Testis (tissue), 2 donors: ENCODE data around the gene SLC16A10.

Experiments
- CTCF ChIP-seq, 3 experiments: fragments of 450-650 bp in 2 of 3; fragments of 200-600 bp in 1 of 3; sonication (generic) in 1 of 3; IDR thresholded peaks; one replicate each; pipeline ENCODE4 v1.5.1; 2016 to 2019; ENCODE audit warnings: antibody characterized with exemption in 3 of 3, mild to moderate bottlenecking in 2 of 3, moderate library complexity in 1 of 3
- POLR2A ChIP-seq: fragments of 450-650 bp; IDR thresholded peaks from one replicate; pipeline ENCODE4 v1.6.1; 2017; ENCODE audit warnings: antibody characterized with exemption, mild to moderate bottlenecking, moderate library complexity

GRCh38 chr6:111124406-111124805 is 37.1 kb downstream of the SLC16A10 start:
- TF ChIP-seq POLR2A (no peak), CTCF (IDR thresholded peaks at IDR 0.05) (no peak)
